H1 (cell line): ENCODE data around the gene SPR. TPM values are rescaled to one million over a fixed set of nuclear protein-coding genes. Genes with fewer than 3 reads are reported as not detected.

Source experiments
- CTCF ChIA-PET: fragments of 300-600 bp; sonication (Branson Sonifier 250); formaldehyde crosslinking; loops from one replicate; lab custom pipeline; 2021; ENCODE audit not compliant: partially characterized antibody; lab: Charles Lee
- POLR2A ChIA-PET: fragments of 300-600 bp; sonication (Branson Sonifier 250); formaldehyde crosslinking; loops from one replicate; lab custom pipeline; 2021; ENCODE audit warnings: inconsistent platforms; ENCODE audit not compliant: partially characterized antibody; lab: Charles Lee
- DNase-seq, 2 experiments: peaks; one replicate each; pipeline versions ENCODE4 v3.0.0 to v3.0.0-alpha.2; 2010 to 2022; ENCODE audit warnings: low spot score in 2 of 2, low read depth in 1 of 2, mixed read lengths in 1 of 2
- FAIRE-seq: peaks from 2 replicates; lab custom pipeline; 2011; peaks lifted over from hg19 to GRCh38; lab: Jason Lieb, UNC
- H2AFZ ChIP-seq: 2 replicates; pipeline ENCODE4 v1.8.1; 2012; ENCODE audit warnings: low read length, inconsistent platforms
- H2AK5ac ChIP-seq: 2 replicates; pipeline ENCODE4 v1.6.1; 2013; ENCODE audit warnings: low read depth, low read length
- H2BK120ac ChIP-seq: replicated peaks from 2 replicates; pipeline ENCODE3; 2013; ENCODE audit warnings: low read depth, low read length, inconsistent platforms
- H2BK12ac ChIP-seq: 2 replicates; pipeline ENCODE4 v1.6.1; 2013; ENCODE audit warnings: low read depth, low read length
- H2BK15ac ChIP-seq: 2 replicates; pipeline ENCODE4 v1.6.1; 2013; ENCODE audit warnings: low read length
- H2BK20ac ChIP-seq: 2 replicates; pipeline ENCODE4 v1.6.1; 2013; ENCODE audit warnings: low read length
- H2BK5ac ChIP-seq: 2 replicates; pipeline ENCODE4 v1.6.1; 2013; ENCODE audit warnings: low read depth, low read length
- H3K14ac ChIP-seq: 2 replicates; pipeline ENCODE4 v1.6.1; 2013; ENCODE audit warnings: inconsistent platforms; ENCODE audit not compliant: insufficient read length
- H3K18ac ChIP-seq: 2 replicates; pipeline ENCODE4 v1.6.1; 2013; ENCODE audit warnings: low read length; ENCODE audit errors: extremely low read depth
- H3K23ac ChIP-seq: 2 replicates; pipeline ENCODE4 v1.6.1; 2013; ENCODE audit warnings: inconsistent platforms; ENCODE audit not compliant: insufficient read length
- H3K23me2 ChIP-seq: 2 replicates; pipeline ENCODE4 v1.6.1; 2013; ENCODE audit warnings: low read depth, low read length
- H3K27ac ChIP-seq: 2 replicates; pipeline ENCODE4 v1.6.1; 2011; ENCODE audit warnings: low read depth, low read length, inconsistent platforms
- H3K27me3 ChIP-seq, 4 experiments: replicated peaks in 1 of 4; 1 replicate in 1 of 4; 2 replicates in 3 of 4; pipeline versions ENCODE4 v1.6.1 to v1.8.1; 2011 to 2013; ENCODE audit warnings: low read length in 3 of 4, mild to moderate bottlenecking in 3 of 4, inconsistent platforms in 2 of 4, mixed read lengths in 2 of 4, moderate library complexity in 1 of 4; ENCODE audit not compliant: control insufficient read depth in 3 of 4, insufficient read depth in 3 of 4; ENCODE audit errors: extremely low read depth in 1 of 4
- H3K36me3 ChIP-seq, 4 experiments: 2 replicates each; pipeline versions ENCODE4 v1.6.1 to v1.8.1; 2011 to 2013; ENCODE audit warnings: mild to moderate bottlenecking in 4 of 4, low read length in 3 of 4, moderate library complexity in 2 of 4, control low read depth in 1 of 4, inconsistent platforms in 1 of 4; ENCODE audit not compliant: insufficient read depth in 4 of 4, control insufficient read depth in 2 of 4
- H3K4ac ChIP-seq: replicated peaks from 2 replicates; pipeline ENCODE3; 2013; ENCODE audit warnings: low read length, low read depth, mixed read lengths, inconsistent platforms; ENCODE audit not compliant: insufficient read length
- H3K4me1 ChIP-seq, 4 experiments: replicated peaks in 1 of 4; 1 replicate in 1 of 4; 2 replicates in 3 of 4; pipeline versions ENCODE4 v1.6.1 to v1.8.1; 2011 to 2013; ENCODE audit warnings: low read length in 3 of 4, inconsistent platforms in 2 of 4, mixed read lengths in 1 of 4; ENCODE audit not compliant: insufficient read depth in 4 of 4, control insufficient read depth in 3 of 4
- H3K4me2 ChIP-seq, 2 experiments: 2 replicates each; pipeline versions ENCODE4 v1.6.1 to v1.8.1; 2011 to 2013; ENCODE audit warnings: low read depth in 2 of 2, low read length in 2 of 2, control low read depth in 1 of 2, inconsistent platforms in 1 of 2, mild to moderate bottlenecking in 1 of 2; ENCODE audit not compliant: insufficient read depth in 1 of 2
- H3K4me3 ChIP-seq, 4 experiments: fragments of 200-600, 300-600 bp in 1 of 4; sonication (generic), shearing (Covaris generic), sonication (Bioruptor Twin) in 1 of 4; 2 replicates each; pipeline versions ENCODE4 v1.5.1 to v1.8.1; 2011 to 2016; ENCODE audit warnings: low read length in 4 of 4, low read depth in 3 of 4, control low read depth in 2 of 4, inconsistent platforms in 2 of 4, mild to moderate bottlenecking in 2 of 4, mixed read lengths in 1 of 4, moderate library complexity in 1 of 4; ENCODE audit not compliant: insufficient read depth in 2 of 4; ENCODE audit errors: extremely low read depth in 1 of 4
- H3K56ac ChIP-seq: replicated peaks from 2 replicates; pipeline ENCODE3; 2013; ENCODE audit warnings: low read depth, mild to moderate bottlenecking, mixed read lengths, low read length, inconsistent platforms; ENCODE audit not compliant: insufficient read length
- H3K79me1 ChIP-seq: 2 replicates; pipeline ENCODE4 v1.6.1; 2013; ENCODE audit warnings: low read depth, low read length, control low read depth
- H3K79me2 ChIP-seq, 2 experiments: 2 replicates each; pipeline versions ENCODE4 v1.6.1 to v1.8.1; 2012 to 2013; ENCODE audit warnings: low read length in 2 of 2, mild to moderate bottlenecking in 2 of 2, inconsistent platforms in 1 of 2; ENCODE audit not compliant: insufficient read depth in 2 of 2, control insufficient read depth in 1 of 2
- H3K9ac ChIP-seq, 4 experiments: replicated peaks in 1 of 4; 1 replicate in 1 of 4; 2 replicates in 3 of 4; pipeline versions ENCODE4 v1.6.1 to v1.8.1; 2011 to 2013; ENCODE audit warnings: low read depth in 3 of 4, low read length in 3 of 4, control low read depth in 2 of 4, mild to moderate bottlenecking in 2 of 4, moderate library complexity in 2 of 4, inconsistent platforms in 1 of 4; ENCODE audit errors: extremely low read depth in 1 of 4
- H3K9me3 ChIP-seq, 2 experiments: 2 replicates each; pipeline versions ENCODE4 v1.6.1 to v1.8.1; 2012 to 2013; ENCODE audit warnings: mild to moderate bottlenecking in 2 of 2, moderate library complexity in 2 of 2, control low read depth in 1 of 2, inconsistent platforms in 1 of 2, low read depth in 1 of 2, low read length in 1 of 2, mixed read lengths in 1 of 2; ENCODE audit not compliant: insufficient read depth in 2 of 2
- H4K20me1 ChIP-seq, 2 experiments: replicated peaks in 1 of 2; 2 replicates each; pipeline versions ENCODE3 to v1.8.1; 2011 to 2013; ENCODE audit warnings: inconsistent platforms in 2 of 2, low read length in 2 of 2, mild to moderate bottlenecking in 1 of 2; ENCODE audit not compliant: insufficient read depth in 2 of 2, control insufficient read depth in 1 of 2
- H4K5ac ChIP-seq: 2 replicates; pipeline ENCODE4 v1.6.1; 2013; ENCODE audit warnings: low read length, low read depth, mixed read lengths, inconsistent platforms; ENCODE audit not compliant: insufficient read length
- H4K8ac ChIP-seq: 2 replicates; pipeline ENCODE4 v1.8.0; 2013; ENCODE audit warnings: mild to moderate bottlenecking, moderate library complexity, low read length, inconsistent platforms; ENCODE audit not compliant: insufficient read depth; ENCODE audit errors: extremely low read depth
- H4K91ac ChIP-seq: replicated peaks from 2 replicates; pipeline ENCODE3; 2013; ENCODE audit warnings: low read length, mixed read lengths, inconsistent platforms; ENCODE audit not compliant: insufficient read length
- ASH2L ChIP-seq: fragments of 200-600, 300-600 bp; sonication (generic); IDR thresholded peaks from one replicate; pipeline ENCODE4 v1.7.1; 2017; ENCODE audit warnings: low read length
- BRCA1 ChIP-seq: IDR thresholded peaks from 2 replicates; pipeline ENCODE4 v1.6.1; 2012; ENCODE audit warnings: low read depth, low read length, improper control_type of control experiment
- CBX8 ChIP-seq: fragments of 300-800, 300-1000 bp; sonication (generic); IDR thresholded peaks from 2 replicates; pipeline ENCODE4 v1.7.1; 2016; ENCODE audit warnings: low read depth, low read length, borderline replicate concordance
- EZH2 ChIP-seq: fragments of 200-600 bp; sonication (generic); IDR thresholded peaks from 2 replicates; pipeline ENCODE4 v1.7.1; 2012; ENCODE audit warnings: low read depth, mild to moderate bottlenecking, moderate library complexity, low read length, inconsistent platforms; ENCODE audit not compliant: severe bottlenecking
- HDAC2 ChIP-seq, 2 experiments: fragments of 300-600 bp in 1 of 2; sonication (generic) in 1 of 2; IDR thresholded peaks; 2 replicates each; pipeline ENCODE4 v1.6.1; 2011 to 2012; ENCODE audit warnings: low read depth in 2 of 2, low read length in 2 of 2, mild to moderate bottlenecking in 2 of 2, moderate library complexity in 2 of 2, borderline replicate concordance in 1 of 2, inconsistent platforms in 1 of 2
- SAP30 ChIP-seq: fragments of 300-600 bp; sonication (generic); IDR thresholded peaks from 2 replicates; pipeline ENCODE4 v1.7.1; 2012; ENCODE audit warnings: low read length, moderate library complexity, mild to moderate bottlenecking, inconsistent platforms; ENCODE audit not compliant: insufficient read depth, insufficient replicate concordance
- SP1 ChIP-seq: IDR thresholded peaks from 2 replicates; pipeline ENCODE4 v1.6.1; 2011; ENCODE audit warnings: low read depth, low read length
- WGBS, 2 experiments: shearing (Covaris generic) in 1 of 2; methylation state at CpG; one replicate each; pipeline versions ENCODE4 v1.1.6 to v1.1.7; 2013 to 2015; ENCODE audit warnings: low lambda C conversion rate in 2 of 2, mixed read lengths in 2 of 2, inconsistent platforms in 1 of 2, low coverage in 1 of 2, missing lambda C conversion rate in 1 of 2; ENCODE audit not compliant: insufficient replicate concordance in 2 of 2, insufficient coverage in 1 of 2, insufficient read length in 1 of 2; ENCODE audit errors: extremely low coverage in 1 of 2, missing lambda C conversion rate in 1 of 2; 5-methylcytosine and 5-hydroxymethylcytosine counted together
- polyA plus RNA-seq, 7 experiments: library from polyadenylated mRNA; depleted of rRNA in 3 of 7; stranded (reverse) in 5 of 7; unstranded in 2 of 7; fragments of >200 nt in 5 of 7; fragments of 200-250 nt in 2 of 7; gene quantifications; 1 replicate in 5 of 7; 2 replicates in 1 of 7; 4 replicates in 1 of 7; pipeline versions ENCODE4 v1.2.1 to v1.2.3, GENCODE V29; 2011 to 2013; ENCODE audit warnings: missing spikeins in 2 of 7, mixed read lengths in 2 of 7
- total RNA-seq: library from RNA; stranded (reverse); fragmentation: NEBNext Ultra II Directional; extraction: Animal tissue kit (Norgen Biotek cat#: 25700); gene quantifications from 2 replicates; pipeline ENCODE4 v1.2.1, GENCODE V29; 2021
- TF ChIP-seq, protein P1 (sequence below): IDR thresholded peaks from 2 replicates; pipeline ENCODE4 v1.6.1; 2012; ENCODE audit warnings: inconsistent platforms

SPR gene
- total and polyA plus RNA-seq, 2 of the 8 experiments (the other 6 are each of a cell fraction or from before 2014, with no cell fraction given): 4.5 to 11.5 TPM

DNA sequence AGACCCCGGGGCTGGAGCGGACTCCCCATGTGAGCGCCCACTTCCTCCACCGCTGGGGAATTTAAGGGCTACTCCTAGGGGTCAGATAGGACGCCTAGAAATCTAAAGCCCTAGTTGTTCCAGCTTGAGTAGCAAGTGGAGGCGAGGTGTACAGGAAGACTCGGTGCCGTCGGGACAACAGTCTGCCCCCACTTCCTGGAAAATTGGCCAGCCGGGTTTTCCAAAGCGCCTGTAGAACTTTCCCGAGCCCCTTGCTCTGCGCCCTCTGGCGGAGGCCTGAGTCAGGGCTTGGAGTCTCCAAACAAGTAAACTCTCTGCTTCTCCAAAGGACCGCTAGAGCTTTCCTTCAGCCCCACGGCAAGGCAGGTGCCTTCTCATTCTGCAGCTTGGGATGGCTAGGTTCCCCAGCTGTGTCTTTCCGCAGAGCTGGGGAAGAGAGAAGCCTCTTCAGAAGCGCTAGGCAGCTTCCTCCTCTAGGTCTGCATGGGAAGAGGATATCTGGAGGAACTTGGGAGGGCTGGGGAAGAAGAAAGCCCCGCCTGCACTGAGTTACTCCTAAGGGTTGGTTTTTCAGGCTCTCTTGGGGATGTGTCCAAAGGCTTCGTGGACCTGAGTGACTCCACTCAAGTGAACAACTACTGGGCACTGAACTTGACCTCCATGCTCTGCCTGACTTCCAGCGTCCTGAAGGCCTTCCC is 681 bp downstream of the SPR start:
- WGBS, 2 experiments: 11% methylated on average over 20 of the region's 21 CpGs; no CpG with 5 or more reads in 1 of the 2 experiments
- CTCF ChIA-PET: interaction anchor here (0.7 to 19.1 kb wide), 41 partner anchors 8 to 289 kb away, joined by 3 to 497 read pairs (median 4); partner anchors contain the start of gene EMX1
- H3K9ac ChIP-seq: no peak overlapping the region
- TF ChIP-seq HDAC2 (IDR thresholded peaks at IDR 0.05; ENCODE audit: borderline replicate concordance in 1 of 2, low read depth in 2 of 2, low read length in 2 of 2): no peak
- no peak for TF ChIP-seq CBX8
- no peak for TF ChIP-seq EZH2
- no peak for TF ChIP-seq SAP30
- TF ChIP-seq, protein P1, sequence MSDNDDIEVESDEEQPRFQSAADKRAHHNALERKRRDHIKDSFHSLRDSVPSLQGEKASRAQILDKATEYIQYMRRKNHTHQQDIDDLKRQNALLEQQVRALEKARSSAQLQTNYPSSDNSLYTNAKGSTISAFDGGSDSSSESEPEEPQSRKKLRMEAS: 0 out of 2 replicates have a peak, but pooled peaks have one; percentile 3
- peak; percentile 74 for TF ChIP-seq ASH2L
- no peak for TF ChIP-seq BRCA1
- peak; percentile 95 for TF ChIP-seq SP1

More for the DNA sequence above, 681 bp downstream of the SPR start:
- no peak overlapping the region for H4K91ac ChIP-seq
- no peaks in the 10 kb centered on the region for H3K36me3 ChIP-seq
- no peak overlapping the region for H2BK120ac ChIP-seq
- 0 out of 2 replicates have a peak overlapping the region, but pooled peaks have one; percentile 65 for H2BK15ac ChIP-seq
- no peak overlapping the region for H3K27ac ChIP-seq
- no peak overlapping the region for H2BK20ac ChIP-seq
- peaks cover 9% of the 10 kb centered on the region; the same call in 1 of the 2 replicates for H3K23me2 ChIP-seq
- no peaks in the 10 kb centered on the region for H3K79me1 ChIP-seq
- H2BK5ac ChIP-seq: no peak overlapping the region
- peak overlapping the region; percentile 47 to 68 (median 65) for H3K4me3 ChIP-seq
- peaks cover 0 to 7% of the 10 kb centered on the region in 2 experiments for H4K20me1 ChIP-seq
- FAIRE-seq (no peak), DNase-seq (peak; percentile 81 to 96)
- H4K8ac ChIP-seq: no peak overlapping the region
- H3K14ac ChIP-seq: no peak overlapping the region
- H2AFZ ChIP-seq: peak overlapping the region; percentile 93; the same call in 1 of the 2 replicates
- no peak overlapping the region for H3K23ac ChIP-seq
- no peak overlapping the region for H2AK5ac ChIP-seq
- peak overlapping the region; percentile 67 to 95 for H3K4me2 ChIP-seq
- peak overlapping the region; percentile 82; the same call in 1 of the 2 replicates for H3K18ac ChIP-seq
- H3K4me1 ChIP-seq: peaks cover 0 to 8% (median 1%) of the 10 kb centered on the region in 4 experiments; a peak in 5 of 7 replicates
- H3K79me2 ChIP-seq: no peaks in the 10 kb centered on the region
- no peak overlapping the region; the same call in 1 of the 2 replicates for H2BK12ac ChIP-seq
- H4K5ac ChIP-seq: no peak overlapping the region
- POLR2A ChIA-PET: interaction anchor here (1.2 to 2.0 kb wide), 3 partner anchors 30 to 87 kb away, joined by 3 to 7 read pairs (median 7); partner anchors contain the start of gene EMX1
- H3K9me3 ChIP-seq: no peaks in the 10 kb centered on the region
- H3K27me3 ChIP-seq: peaks cover 4 to 36% (median 24%) of the 10 kb centered on the region in 4 experiments
- no peak overlapping the region for H3K56ac ChIP-seq
- no peak overlapping the region for H3K4ac ChIP-seq
